ENCODE data around the gene ATP2B3.

DNA sequence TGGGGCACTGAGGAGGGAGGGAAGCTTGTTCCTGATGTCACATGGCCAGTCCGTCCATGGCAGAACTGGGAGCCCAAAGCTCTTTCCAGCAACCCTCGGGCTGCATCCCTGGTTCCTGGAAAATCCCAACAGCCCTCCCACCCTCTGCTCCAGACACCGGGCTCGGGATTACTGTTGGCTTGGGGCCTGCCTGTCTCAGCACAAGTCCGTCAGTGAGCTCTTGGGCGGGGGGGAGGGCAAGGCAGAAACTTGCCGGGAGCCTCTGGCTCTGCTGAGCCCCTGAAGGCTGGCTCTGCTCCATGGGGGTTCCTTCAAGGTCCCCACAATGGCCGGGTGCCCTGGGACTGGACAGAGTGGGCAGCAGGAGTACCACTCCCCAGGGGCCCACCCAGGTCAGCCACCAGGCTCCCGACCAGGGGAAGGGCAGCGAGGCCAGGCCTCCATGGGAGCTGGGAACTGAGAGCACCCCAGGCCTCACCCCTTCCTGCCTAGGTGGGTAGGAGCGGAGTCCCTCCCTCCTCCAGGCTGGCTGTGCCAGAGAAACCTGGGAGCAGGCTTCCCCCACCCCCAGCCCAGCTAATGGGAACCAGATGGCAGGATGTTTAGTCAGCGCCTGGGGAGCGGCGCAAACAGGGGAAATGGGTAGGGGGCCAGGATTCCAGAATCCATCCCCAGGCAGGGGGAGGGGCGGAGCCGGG is 40.6 kb upstream of the ATP2B3 start:
- TF ChIP-seq NFRKB (IDR thresholded peaks at IDR 0.05) (no peak), LEF1 (IDR thresholded peaks at IDR 0.05; ENCODE audit: borderline replicate concordance) (no peak), SP1 (IDR thresholded peaks at IDR 0.05) (no peak), BHLHE40 (IDR thresholded peaks at IDR 0.05; ENCODE audit: borderline replicate concordance) (no peak), FOXA1 (IDR thresholded peaks at IDR 0.05) (no peak), FOXK2 (IDR thresholded peaks at IDR 0.05) (no peak), TARDBP (IDR thresholded peaks at IDR 0.05) (no peak)
